Stimulated activated naive B cell treated with anti-CD40 and anti-IgM and Interleukin-4, amounts not matched to agents 10 μg/mL and 1 μg/mL and 100 μg/mL, for 72 hours (primary cell): ENCODE results near the gene FANCM.
A peak's percentile ranks its signal among the peaks of the same experiment; 100 is the strongest.

Source experiments
- ATAC-seq, 2 donors: fragments of 150-1000 bp; cut with Tn5 transposase; replicated peaks; 2 replicates each; pipeline ENCODE4 v1.10.0; 2021; ENCODE audit warnings: moderate library complexity in 1 of 2
- DNase-seq: peaks from one replicate; pipeline ENCODE4 v3.0.0; 2021
- H3K27ac Mint-ChIP-seq: one replicate; pipeline ENCODE4 v1.8.0; 2022; ENCODE audit warnings: mild to moderate bottlenecking, mixed read lengths
- H3K27me3 Mint-ChIP-seq, 2 donors: one replicate each; pipeline ENCODE4 v1.8.0; 2022; ENCODE audit warnings: mixed read lengths in 2 of 2
- H3K36me3 Mint-ChIP-seq, 2 donors: one replicate each; pipeline ENCODE4 v1.8.0; 2022; ENCODE audit warnings: mixed read lengths in 2 of 2, mild to moderate bottlenecking in 1 of 2
- H3K4me1 Mint-ChIP-seq, 2 donors: one replicate each; pipeline ENCODE4 v1.8.0; 2022; ENCODE audit warnings: mixed read lengths in 2 of 2, mild to moderate bottlenecking in 1 of 2
- H3K4me3 Mint-ChIP-seq, 2 donors: one replicate each; pipeline ENCODE4 v1.8.0; 2022; ENCODE audit warnings: mild to moderate bottlenecking in 2 of 2, mixed read lengths in 2 of 2, moderate library complexity in 1 of 2
- H3K9me3 Mint-ChIP-seq, 2 donors: one replicate each; pipeline ENCODE4 v1.8.0; 2022; ENCODE audit warnings: mixed read lengths in 2 of 2, mild to moderate bottlenecking in 1 of 2

FANCM gene, protein sequence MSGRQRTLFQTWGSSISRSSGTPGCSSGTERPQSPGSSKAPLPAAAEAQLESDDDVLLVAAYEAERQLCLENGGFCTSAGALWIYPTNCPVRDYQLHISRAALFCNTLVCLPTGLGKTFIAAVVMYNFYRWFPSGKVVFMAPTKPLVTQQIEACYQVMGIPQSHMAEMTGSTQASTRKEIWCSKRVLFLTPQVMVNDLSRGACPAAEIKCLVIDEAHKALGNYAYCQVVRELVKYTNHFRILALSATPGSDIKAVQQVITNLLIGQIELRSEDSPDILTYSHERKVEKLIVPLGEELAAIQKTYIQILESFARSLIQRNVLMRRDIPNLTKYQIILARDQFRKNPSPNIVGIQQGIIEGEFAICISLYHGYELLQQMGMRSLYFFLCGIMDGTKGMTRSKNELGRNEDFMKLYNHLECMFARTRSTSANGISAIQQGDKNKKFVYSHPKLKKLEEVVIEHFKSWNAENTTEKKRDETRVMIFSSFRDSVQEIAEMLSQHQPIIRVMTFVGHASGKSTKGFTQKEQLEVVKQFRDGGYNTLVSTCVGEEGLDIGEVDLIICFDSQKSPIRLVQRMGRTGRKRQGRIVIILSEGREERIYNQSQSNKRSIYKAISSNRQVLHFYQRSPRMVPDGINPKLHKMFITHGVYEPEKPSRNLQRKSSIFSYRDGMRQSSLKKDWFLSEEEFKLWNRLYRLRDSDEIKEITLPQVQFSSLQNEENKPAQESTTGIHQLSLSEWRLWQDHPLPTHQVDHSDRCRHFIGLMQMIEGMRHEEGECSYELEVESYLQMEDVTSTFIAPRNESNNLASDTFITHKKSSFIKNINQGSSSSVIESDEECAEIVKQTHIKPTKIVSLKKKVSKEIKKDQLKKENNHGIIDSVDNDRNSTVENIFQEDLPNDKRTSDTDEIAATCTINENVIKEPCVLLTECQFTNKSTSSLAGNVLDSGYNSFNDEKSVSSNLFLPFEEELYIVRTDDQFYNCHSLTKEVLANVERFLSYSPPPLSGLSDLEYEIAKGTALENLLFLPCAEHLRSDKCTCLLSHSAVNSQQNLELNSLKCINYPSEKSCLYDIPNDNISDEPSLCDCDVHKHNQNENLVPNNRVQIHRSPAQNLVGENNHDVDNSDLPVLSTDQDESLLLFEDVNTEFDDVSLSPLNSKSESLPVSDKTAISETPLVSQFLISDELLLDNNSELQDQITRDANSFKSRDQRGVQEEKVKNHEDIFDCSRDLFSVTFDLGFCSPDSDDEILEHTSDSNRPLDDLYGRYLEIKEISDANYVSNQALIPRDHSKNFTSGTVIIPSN (N-terminal part only)

GRCh38 chr14:45135659-45136395, at the start of gene FANCM:
Gene FANCM (plus strand): TSS chr14:45135930. CDS start chr14:45136032, 102 bp downstream.
- Mint-ChIP-seq H3K27ac (peak within 1 kb of the TSS; percentile 98), H3K9me3 (no peaks in the 10 kb centered on the region), H3K4me1 (peaks cover 12 to 29% of the 10 kb centered on the region in 2 donors), H3K27me3 (no peaks in the 10 kb centered on the region), H3K36me3 (peaks cover 5 to 9% of the 10 kb centered on the region in 2 donors), H3K4me3 (peak within 1 kb of the TSS; percentile 92 to 93)
- DNase-seq (peak; percentile 83), ATAC-seq (peak; percentile 51 to 53)

DNA sequence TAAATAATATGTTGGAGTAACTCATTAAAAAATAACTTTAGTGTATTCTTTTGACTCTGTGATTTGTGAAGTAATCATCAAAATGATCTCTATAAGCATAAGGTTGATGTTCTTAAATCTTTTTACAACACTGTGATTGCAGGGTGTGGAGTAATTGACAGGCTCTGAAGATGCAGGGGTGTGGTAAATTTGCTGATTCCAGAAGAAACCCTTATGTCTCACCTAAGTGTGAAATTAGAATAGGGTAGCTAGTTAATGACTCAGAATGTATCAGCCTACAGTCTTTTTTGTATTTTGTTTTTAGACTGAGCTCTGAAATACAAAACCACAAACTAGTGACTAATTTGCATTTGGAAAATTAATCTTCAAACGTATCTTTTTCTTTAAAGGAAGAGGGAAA, 45.9 kb upstream of the FANCM start:
- Mint-ChIP-seq H3K4me3 (no peak overlapping the region), H3K9me3 (no peaks in the 10 kb centered on the region), H3K27me3 (no peaks in the 10 kb centered on the region), H3K36me3 (peaks cover 7 to 17% of the 10 kb centered on the region in 2 donors), H3K4me1 (peaks cover 27 to 60% of the 10 kb centered on the region in 2 donors), H3K27ac (no peak overlapping the region)
- DNase-seq (no peak), ATAC-seq (peak; percentile 89 to 96)

DNA sequence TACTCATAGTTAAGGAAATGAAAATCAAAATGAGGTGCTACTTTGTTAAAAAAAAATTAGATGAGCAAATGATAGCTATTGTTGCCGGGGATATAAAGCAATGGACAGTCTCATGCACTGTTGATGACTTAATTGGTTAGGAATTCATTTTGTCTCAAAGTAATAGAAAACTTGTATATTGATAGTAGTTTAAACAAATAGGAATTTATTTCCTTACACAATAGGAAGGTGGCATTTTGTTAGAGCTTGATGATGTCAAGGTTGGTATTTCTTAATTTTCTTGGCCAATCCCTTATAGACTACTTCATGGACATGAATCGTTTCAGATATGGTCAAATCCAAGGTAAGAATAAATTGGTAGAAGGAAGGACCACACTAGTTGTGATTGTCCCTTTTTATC, 44.0 kb upstream of the FANCM start:
- DNase-seq = no peak
- no peak overlapping the region for H3K27ac Mint-ChIP-seq
- no peaks in the 10 kb centered on the region for H3K27me3 Mint-ChIP-seq
- peaks cover 16 to 29% of the 10 kb centered on the region in 2 donors for H3K36me3 Mint-ChIP-seq
- H3K9me3 Mint-ChIP-seq = no peaks in the 10 kb centered on the region
- H3K4me3 Mint-ChIP-seq = no peak overlapping the region
- no peak for ATAC-seq
- H3K4me1 Mint-ChIP-seq = peaks cover 19 to 41% of the 10 kb centered on the region in 2 donors

GRCh38 chr14:45094275-45094674, 41.5 kb upstream of the FANCM start:
- no peak overlapping the region for H3K27ac Mint-ChIP-seq
- H3K36me3 Mint-ChIP-seq = peaks cover 26 to 35% of the 10 kb centered on the region in 2 donors
- H3K4me1 Mint-ChIP-seq = peaks cover 9 to 19% of the 10 kb centered on the region in 2 donors
- H3K4me3 Mint-ChIP-seq = no peak overlapping the region
- DNase-seq (no peak), ATAC-seq (no peak)
- no peaks in the 10 kb centered on the region for H3K9me3 Mint-ChIP-seq
- no peaks in the 10 kb centered on the region for H3K27me3 Mint-ChIP-seq

GRCh38 chr14:45095143-45095542, 40.6 kb upstream of the FANCM start:
- Mint-ChIP-seq H3K36me3 (peaks cover 33 to 43% of the 10 kb centered on the region in 2 donors), H3K9me3 (no peaks in the 10 kb centered on the region), H3K27me3 (no peaks in the 10 kb centered on the region), H3K4me3 (no peak overlapping the region), H3K4me1 (peaks cover 6 to 11% of the 10 kb centered on the region in 2 donors), H3K27ac (no peak overlapping the region)
- DNase-seq (no peak), ATAC-seq (peak in 1 of 2 donors; percentile 39)

GRCh38 chr14:45096218-45096617, 39.5 kb upstream of the FANCM start:
- no peaks in the 10 kb centered on the region for H3K27me3 Mint-ChIP-seq

GRCh38 chr14:45103806-45104205, 31.9 kb upstream of the FANCM start:
- DNase-seq (no peak), ATAC-seq (no peak)
- no peaks in the 10 kb centered on the region for H3K27me3 Mint-ChIP-seq
- H3K36me3 Mint-ChIP-seq = peaks cover 22 to 48% of the 10 kb centered on the region in 2 donors
- H3K4me3 Mint-ChIP-seq = no peak overlapping the region
- H3K27ac Mint-ChIP-seq = no peak overlapping the region
- peaks cover 0 to 1% of the 10 kb centered on the region in 2 donors for H3K4me1 Mint-ChIP-seq
- no peaks in the 10 kb centered on the region for H3K9me3 Mint-ChIP-seq

More at GRCh38 chr14:45096218-45096617, 39.5 kb upstream of the FANCM start:
- DNase-seq = no peak
- Mint-ChIP-seq H3K4me3 (no peak overlapping the region), H3K9me3 (no peaks in the 10 kb centered on the region), H3K4me1 (peaks cover under 1 to 1% of the 10 kb centered on the region in 2 donors), H3K27ac (no peak overlapping the region), H3K36me3 (peaks cover 33 to 48% of the 10 kb centered on the region in 2 donors)
- ATAC-seq = no peak

GRCh38 chr14:45104561-45104960, 31.2 kb upstream of the FANCM start:
- peaks cover 0 to 1% of the 10 kb centered on the region in 2 donors for H3K4me1 Mint-ChIP-seq
- no peaks in the 10 kb centered on the region for H3K27me3 Mint-ChIP-seq
- peaks cover 18 to 44% of the 10 kb centered on the region in 2 donors for H3K36me3 Mint-ChIP-seq
- no peak overlapping the region for H3K4me3 Mint-ChIP-seq
- DNase-seq = no peak
- H3K9me3 Mint-ChIP-seq = no peaks in the 10 kb centered on the region
- no peak overlapping the region for H3K27ac Mint-ChIP-seq
- no peak for ATAC-seq

- DNase-seq (no peak), ATAC-seq (no peak)
- H3K27me3 Mint-ChIP-seq = no peaks in the 10 kb centered on the region
- H3K4me1 Mint-ChIP-seq = peaks cover 0 to 5% of the 10 kb centered on the region in 2 donors
- H3K4me3 Mint-ChIP-seq = no peak overlapping the region
- H3K9me3 Mint-ChIP-seq = no peaks in the 10 kb centered on the region
- peaks cover 14 to 31% of the 10 kb centered on the region in 2 donors for H3K36me3 Mint-ChIP-seq
- H3K27ac Mint-ChIP-seq = peak overlapping the region; percentile 14
These were observed 22.6 kb upstream of the FANCM start for GRCh38 chr14:45112896-45113781.

- H3K27me3 Mint-ChIP-seq = no peaks in the 10 kb centered on the region
- H3K4me1 Mint-ChIP-seq = peaks cover 0 to 5% of the 10 kb centered on the region in 2 donors
- ATAC-seq (no peak), DNase-seq (no peak)
- peaks cover 10 to 32% of the 10 kb centered on the region in 2 donors for H3K36me3 Mint-ChIP-seq
- no peak overlapping the region for H3K4me3 Mint-ChIP-seq
- no peak overlapping the region for H3K27ac Mint-ChIP-seq
- H3K9me3 Mint-ChIP-seq = no peaks in the 10 kb centered on the region
These were observed 21.4 kb upstream of the FANCM start for GRCh38 chr14:45114327-45114726.

DNA sequence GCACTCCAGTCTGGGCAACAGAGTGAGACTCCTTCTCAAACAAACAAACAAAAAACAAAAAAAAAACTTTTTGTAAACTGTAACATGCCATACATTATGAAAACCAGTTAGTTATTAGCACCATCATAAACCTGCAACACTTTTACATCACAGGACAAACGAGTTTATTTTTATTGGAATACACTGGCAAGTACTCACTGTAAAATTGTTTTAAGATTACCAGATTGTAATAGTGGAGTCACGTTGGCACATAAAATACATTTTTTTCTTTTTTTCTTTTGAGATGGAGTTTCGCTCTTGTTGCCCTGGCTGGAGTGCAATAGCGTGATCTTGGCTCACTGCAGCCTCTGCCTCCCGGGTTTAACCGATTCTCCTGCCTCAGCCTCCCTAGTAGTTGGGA, 17.1 kb upstream of the FANCM start:
- peaks cover 2 to 5% of the 10 kb centered on the region in 2 donors for H3K4me1 Mint-ChIP-seq
- no peak for DNase-seq
- peaks cover 9 to 34% of the 10 kb centered on the region in 2 donors for H3K36me3 Mint-ChIP-seq
- H3K9me3 Mint-ChIP-seq = no peaks in the 10 kb centered on the region
- ATAC-seq = no peak
- H3K27ac Mint-ChIP-seq = no peak overlapping the region
- H3K27me3 Mint-ChIP-seq = no peaks in the 10 kb centered on the region
- no peak overlapping the region for H3K4me3 Mint-ChIP-seq

DNA sequence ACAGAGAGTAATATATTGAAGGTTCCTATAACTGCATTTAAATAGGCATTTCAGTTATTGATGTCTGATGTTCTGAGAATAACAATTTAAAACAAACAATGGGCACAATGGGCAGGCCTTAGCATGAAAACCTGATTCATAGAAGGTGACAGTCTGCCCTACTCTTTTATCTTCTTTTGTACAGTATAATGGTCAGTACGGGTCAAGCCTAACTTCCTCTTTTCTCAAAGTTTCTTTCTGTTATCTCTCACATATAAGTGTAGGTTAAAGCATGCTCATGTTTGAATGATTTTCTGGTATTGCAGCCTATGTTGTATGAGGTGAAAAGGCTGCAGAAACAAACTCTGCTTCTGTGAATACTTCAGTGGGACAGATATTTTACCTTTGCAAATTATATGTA, 15.6 kb upstream of the FANCM start:
- Mint-ChIP-seq H3K36me3 (peaks cover 13 to 40% of the 10 kb centered on the region in 2 donors), H3K27ac (peak overlapping the region; percentile 22), H3K27me3 (no peaks in the 10 kb centered on the region), H3K4me3 (no peak overlapping the region), H3K9me3 (no peaks in the 10 kb centered on the region), H3K4me1 (peaks cover 0 to 5% of the 10 kb centered on the region in 2 donors)
- no peak for ATAC-seq
- DNase-seq = no peak
